Measurements from ENCODE around the gene TMEM108.

The TMEM108 gene

DNA sequence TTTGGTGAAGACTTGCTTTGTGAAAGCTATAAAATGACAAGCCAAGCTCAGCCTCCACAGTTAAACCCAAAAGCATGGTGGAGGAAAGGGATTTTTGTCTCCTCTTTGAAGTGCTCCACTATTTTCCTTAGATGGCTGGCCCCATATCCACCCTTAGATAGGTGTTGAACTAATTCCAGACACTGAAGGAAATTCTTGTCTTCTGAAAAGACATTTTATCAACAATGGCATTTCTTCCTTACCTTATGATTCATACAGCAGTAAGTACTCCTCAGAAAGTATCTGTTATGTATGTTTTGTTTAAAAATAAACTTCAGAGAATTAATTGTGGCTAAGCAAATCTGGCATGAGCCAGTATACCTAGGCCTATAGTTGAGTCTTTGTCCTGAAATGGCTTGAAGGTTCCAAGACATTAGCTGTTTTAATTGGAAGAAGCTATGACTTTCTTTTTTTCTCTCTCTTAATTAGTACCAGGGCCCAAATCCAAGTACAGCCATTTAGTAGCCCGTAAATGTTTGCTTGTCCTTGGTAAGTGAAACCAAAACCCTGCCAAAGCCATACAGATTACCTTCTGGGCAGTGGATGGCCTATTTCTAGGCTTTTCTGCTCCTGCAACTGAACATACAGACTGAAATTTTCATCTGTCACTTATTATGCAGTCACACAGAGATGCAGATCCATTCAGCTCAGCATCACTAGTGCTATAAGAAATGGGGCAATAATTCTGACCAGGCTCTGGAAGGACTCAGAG is 356.5 kb downstream of the TMEM108 start:
- TF ChIP-seq, protein P1, sequence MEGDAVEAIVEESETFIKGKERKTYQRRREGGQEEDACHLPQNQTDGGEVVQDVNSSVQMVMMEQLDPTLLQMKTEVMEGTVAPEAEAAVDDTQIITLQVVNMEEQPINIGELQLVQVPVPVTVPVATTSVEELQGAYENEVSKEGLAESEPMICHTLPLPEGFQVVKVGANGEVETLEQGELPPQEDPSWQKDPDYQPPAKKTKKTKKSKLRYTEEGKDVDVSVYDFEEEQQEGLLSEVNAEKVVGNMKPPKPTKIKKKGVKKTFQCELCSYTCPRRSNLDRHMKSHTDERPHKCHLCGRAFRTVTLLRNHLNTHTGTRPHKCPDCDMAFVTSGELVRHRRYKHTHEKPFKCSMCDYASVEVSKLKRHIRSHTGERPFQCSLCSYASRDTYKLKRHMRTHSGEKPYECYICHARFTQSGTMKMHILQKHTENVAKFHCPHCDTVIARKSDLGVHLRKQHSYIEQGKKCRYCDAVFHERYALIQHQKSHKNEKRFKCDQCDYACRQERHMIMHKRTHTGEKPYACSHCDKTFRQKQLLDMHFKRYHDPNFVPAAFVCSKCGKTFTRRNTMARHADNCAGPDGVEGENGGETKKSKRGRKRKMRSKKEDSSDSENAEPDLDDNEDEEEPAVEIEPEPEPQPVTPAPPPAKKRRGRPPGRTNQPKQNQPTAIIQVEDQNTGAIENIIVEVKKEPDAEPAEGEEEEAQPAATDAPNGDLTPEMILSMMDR (IDR thresholded peaks at IDR 0.05; ENCODE audit: insufficient read depth, low read length, poor library complexity, severe bottlenecking): no peak
- DNase-seq (ENCODE audit: extremely low read depth, insufficient read length): no peak
- Histone ChIP-seq H3K4me3 (replicated peaks; ENCODE audit: low read depth, low read length) (no peak overlapping the region), H3K27me3 (replicated peaks; ENCODE audit: control insufficient read depth, insufficient read depth, low read length) (no peaks in the 10 kb centered on the region), H3K36me3 (ENCODE audit: control insufficient read depth, insufficient read depth, low read length) (no peaks in the 10 kb centered on the region)

- TF ChIP-seq, protein P1 (IDR thresholded peaks at IDR 0.05; ENCODE audit: insufficient read depth, low read length, poor library complexity, severe bottlenecking): no peak
- DNase-seq (ENCODE audit: extremely low read depth, insufficient read length): no peak
- no peaks in the 10 kb centered on the region for H3K36me3 ChIP-seq (ENCODE audit: control insufficient read depth, insufficient read depth, low read length)
- H3K27me3 ChIP-seq (replicated peaks; ENCODE audit: control insufficient read depth, insufficient read depth, low read length): no peaks in the 10 kb centered on the region
- no peak overlapping the region for H3K4me3 ChIP-seq (replicated peaks; ENCODE audit: low read depth, low read length)
These were observed 358.7 kb downstream of the TMEM108 start for GRCh38 chr3:133396906-133397305.

GRCh38 chr3:133400006-133400515 is 361.9 kb downstream of the TMEM108 start, which contains the start of gene BFSP2:
BFSP2 (plus strand) TSS chr3:133400056; CDS start chr3:133400084, 28 bp downstream.
- Histone ChIP-seq H3K4me3 (replicated peaks; ENCODE audit: low read depth, low read length) (no peak within 1 kb of the TSS), H3K27me3 (replicated peaks; ENCODE audit: control insufficient read depth, insufficient read depth, low read length) (no peaks in the 10 kb centered on the region), H3K36me3 (ENCODE audit: control insufficient read depth, insufficient read depth, low read length) (no peaks in the 10 kb centered on the region)
- DNase-seq (ENCODE audit: extremely low read depth, insufficient read length): no peak
- TF ChIP-seq, protein P1 (IDR thresholded peaks at IDR 0.05; ENCODE audit: insufficient read depth, low read length, poor library complexity, severe bottlenecking): no peak

- TF ChIP-seq, protein P1 (IDR thresholded peaks at IDR 0.05; ENCODE audit: insufficient read depth, low read length, poor library complexity, severe bottlenecking): no peak
- no peak overlapping the region for H3K4me3 ChIP-seq (replicated peaks; ENCODE audit: low read depth, low read length)
- no peaks in the 10 kb centered on the region for H3K36me3 ChIP-seq (ENCODE audit: control insufficient read depth, insufficient read depth, low read length)
- DNase-seq (ENCODE audit: extremely low read depth, insufficient read length): no peak
- H3K27me3 ChIP-seq (replicated peaks; ENCODE audit: control insufficient read depth, insufficient read depth, low read length): no peaks in the 10 kb centered on the region
These were observed 363.4 kb downstream of the TMEM108 start for GRCh38 chr3:133401374-133402135.

GRCh38 chr3:133404920-133405319 is 366.7 kb downstream of the TMEM108 start:
- Histone ChIP-seq H3K36me3 (ENCODE audit: control insufficient read depth, insufficient read depth, low read length) (no peaks in the 10 kb centered on the region), H3K4me3 (replicated peaks; ENCODE audit: low read depth, low read length) (no peak overlapping the region), H3K27me3 (replicated peaks; ENCODE audit: control insufficient read depth, insufficient read depth, low read length) (no peaks in the 10 kb centered on the region)
- DNase-seq (ENCODE audit: extremely low read depth, insufficient read length): no peak
- TF ChIP-seq, protein P1 (IDR thresholded peaks at IDR 0.05; ENCODE audit: insufficient read depth, low read length, poor library complexity, severe bottlenecking): no peak

Data from GM06990 (cell line).